K562 treated with DMSO at 1 percent for 4 hours (cell line): ENCODE measurements around the gene MOGAT3. TPM values are rescaled to one million over a fixed set of nuclear protein-coding genes. Genes with fewer than 3 reads are reported as not detected.

Source experiments
- total RNA-seq: library from RNA; unstranded; fragments of 300-600 nt; gene quantifications from 2 replicates; pipeline ENCODE4 v1.2.3, GENCODE V29; 2022; ENCODE audit not compliant: insufficient read depth

The MOGAT3 gene
- total RNA-seq = not detected in 2 replicates

DNA sequence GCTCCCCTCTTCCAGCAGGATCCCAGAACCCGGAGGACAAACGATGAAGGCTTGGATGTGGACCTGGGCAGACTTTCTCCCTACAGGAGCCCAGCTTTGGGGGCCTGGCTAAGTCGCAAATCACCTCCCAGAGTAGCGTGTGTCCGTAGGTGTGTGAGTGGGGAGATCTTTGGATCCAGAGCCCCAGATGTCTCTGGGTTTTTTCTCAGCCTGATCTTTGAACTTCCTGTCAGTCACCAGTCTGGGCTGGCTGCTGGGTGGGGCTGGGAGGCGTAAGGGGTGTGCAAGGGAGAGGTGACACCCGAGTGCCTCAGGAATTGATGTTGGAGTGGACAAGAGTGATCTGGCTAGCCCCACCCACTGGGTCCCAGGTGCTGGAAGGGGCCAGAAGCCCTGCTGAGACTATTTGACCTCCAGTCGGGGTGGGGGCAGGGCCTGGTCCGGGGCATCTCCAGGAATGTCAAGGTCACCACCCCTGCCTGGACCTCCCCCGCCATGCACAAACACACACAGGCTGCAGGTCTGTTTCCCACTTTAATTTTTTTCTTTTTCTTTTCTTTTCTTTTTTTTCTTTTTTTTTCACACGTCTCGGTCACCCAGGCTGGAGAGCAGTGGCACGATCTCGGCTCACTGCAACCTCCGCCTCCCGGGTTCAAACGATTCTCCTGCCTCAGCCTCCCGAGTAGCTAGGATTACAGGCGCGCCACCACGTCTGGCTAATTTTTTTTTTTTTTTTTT, at the start of gene MOGAT3:
Gene MOGAT3, minus strand, starts transcription at position 175 of the 738 bp plus-strand sequence. CDS start 182 bp downstream, outside the sequence.

GRCh38 chr7:101244375-101245146, 43.7 kb upstream of the MOGAT3 start, which contains the start of gene FIS1:
Gene FIS1, minus strand, starts transcription at chr7:101245081. Its CDS starts 77 bp downstream, at chr7:101245004.

GRCh38 chr7:101237206-101238067, 36.6 kb upstream of the MOGAT3 start, which contains the start of gene CLDN15:
Gene CLDN15, minus strand, starts transcription at chr7:101237802. Its CDS starts 221 bp downstream, at chr7:101237581.

GRCh38 chr7:101217388-101218235, 16.8 kb upstream of the MOGAT3 start, which contains the start of the genes PLOD3 and ZNHIT1:
Gene PLOD3, minus strand, starts transcription at chr7:101217581. Its CDS starts 307 bp downstream, at chr7:101217274.
Gene ZNHIT1, plus strand, starts transcription at chr7:101218165. Its CDS starts 31 bp downstream, at chr7:101218196.

GRCh38 chr7:101180130-101180755, 20.6 kb downstream of the MOGAT3 start, which contains the start of gene NAT16:
Gene NAT16, minus strand, starts transcription at chr7:101180293. Its CDS starts 5,486 bp downstream, at chr7:101174807.

GRCh38 chr7:101165075-101165957, 35.5 kb downstream of the MOGAT3 start, which contains the start of gene VGF:
Gene VGF, minus strand, starts transcription at chr7:101165569. Its CDS starts 726 bp downstream, at chr7:101164843.

GRCh38 chr7:101153969-101154692, 46.7 kb downstream of the MOGAT3 start, which contains the start of gene AP1S1:
Gene AP1S1, plus strand, starts transcription at chr7:101154476. Its CDS starts 39 bp downstream, at chr7:101154515.

Other genes with a start within 250 kb of the MOGAT3 start
- gene MUC12, start 231.5 kb downstream of the MOGAT3 start, total RNA-seq = not detected in 2 replicates
- gene MUC17, start 181.0 kb downstream of the MOGAT3 start, total RNA-seq = not detected in 2 replicates
- gene TRIM56, start 115.6 kb downstream of the MOGAT3 start, total RNA-seq = 16.0 and 19.5 TPM in 2 replicates
- gene SERPINE1, start 73.9 kb downstream of the MOGAT3 start, total RNA-seq = 1.9 and 2.1 TPM in 2 replicates
- 88.2 and 96.0 TPM in 2 replicates for gene AP1S1, start 46.6 kb downstream of the MOGAT3 start, total RNA-seq
- gene VGF, start 35.5 kb downstream of the MOGAT3 start, total RNA-seq = 0.46 and 0.95 TPM in 2 replicates
- gene NAT16, start 20.7 kb downstream of the MOGAT3 start, total RNA-seq = not detected in 2 replicates
- 59.8 and 75.1 TPM in 2 replicates for gene PLOD3, start 16.5 kb upstream of the MOGAT3 start, total RNA-seq
- gene ZNHIT1, start 17.1 kb upstream of the MOGAT3 start, total RNA-seq = 129 and 132 TPM in 2 replicates
- 22.1 and 30.7 TPM in 2 replicates for gene CLDN15, start 36.8 kb upstream of the MOGAT3 start, total RNA-seq
- gene FIS1, start 44.0 kb upstream of the MOGAT3 start, total RNA-seq = 147 and 169 TPM in 2 replicates
- 9.9 and 11.8 TPM in 2 replicates for gene IFT22, start 120.8 kb upstream of the MOGAT3 start, total RNA-seq
- gene COL26A1, start 161.8 kb upstream of the MOGAT3 start, total RNA-seq = 0.58 and 1.2 TPM in 2 replicates